SK-N-SH treated with all-trans-retinoic acid at 6 μM for 48 hours (cell line): Measurements from ENCODE around the gene PRKCB.

Experiments used
- ATAC-seq: fragments of 200-7000 bp; cut with Tn5 transposase; 3 replicates; pipeline ENCODE4 v1.9.1; 2020; ENCODE audit warnings: mild to moderate bottlenecking, moderate library complexity
- ARNTL ChIP-seq: fragments of 450-650 bp; formaldehyde crosslinking; IDR thresholded peaks from 2 replicates; pipeline ENCODE4 v1.5.0; 2020; ENCODE audit warnings: low read depth, mild to moderate bottlenecking, moderate library complexity, borderline replicate concordance
- CSDC2 ChIP-seq: fragments of 250-450 bp; sonication (Bioruptor Pico); IDR thresholded peaks from 2 replicates; pipeline ENCODE4 v1.5.0; 2020; ENCODE audit warnings: mild to moderate bottlenecking, moderate library complexity
- ESRRG ChIP-seq: fragments of 250-450 bp; sonication (Bioruptor Pico); IDR thresholded peaks from 2 replicates; pipeline ENCODE4 v1.6.1; 2021; ENCODE audit warnings: mild to moderate bottlenecking
- GLIS3 ChIP-seq: fragments of 250-450 bp; sonication (Bioruptor Pico); IDR thresholded peaks from 2 replicates; pipeline ENCODE4 v1.5.0; 2020; ENCODE audit warnings: mild to moderate bottlenecking, moderate library complexity
- ISL1 ChIP-seq: fragments of 250-450 bp; sonication (Bioruptor Pico); IDR thresholded peaks from 2 replicates; pipeline ENCODE4 v2.1.2; 2022; ENCODE audit warnings: mild to moderate bottlenecking, moderate library complexity
- OSR1 ChIP-seq: fragments of 250-450 bp; sonication (Bioruptor Pico); IDR thresholded peaks from 2 replicates; pipeline ENCODE4 v1.8.0; 2022; ENCODE audit warnings: moderate library complexity, mild to moderate bottlenecking, inconsistent platforms
- PATZ1 ChIP-seq: fragments of 250-450 bp; sonication (Bioruptor Pico); IDR thresholded peaks from 2 replicates; pipeline ENCODE4 v1.8.0; 2020; ENCODE audit warnings: mild to moderate bottlenecking, moderate library complexity, borderline replicate concordance
- POU6F1 ChIP-seq: fragments of 250-450 bp; sonication (Bioruptor Pico); IDR thresholded peaks from 2 replicates; pipeline ENCODE4 v1.8.0; 2021; ENCODE audit warnings: low read depth, mild to moderate bottlenecking, moderate library complexity, borderline replicate concordance
- PPARA ChIP-seq: fragments of 250-450 bp; sonication (Bioruptor Pico); IDR thresholded peaks from 2 replicates; pipeline ENCODE4 v1.5.0; 2020; ENCODE audit warnings: mild to moderate bottlenecking, borderline replicate concordance
- RARB ChIP-seq: fragments of 250-450 bp; sonication (Bioruptor Pico); IDR thresholded peaks from 2 replicates; pipeline ENCODE4 v1.8.0; 2021; ENCODE audit warnings: mild to moderate bottlenecking, moderate library complexity
- SNAI2 ChIP-seq: fragments of 250-450 bp; sonication (Bioruptor Pico); IDR thresholded peaks from 2 replicates; pipeline ENCODE4 v1.5.0; 2020; ENCODE audit warnings: mild to moderate bottlenecking, moderate library complexity
- TCF4 ChIP-seq: fragments of 250-450 bp; sonication (Bioruptor Pico); IDR thresholded peaks from 2 replicates; pipeline ENCODE4 v1.8.0; 2021; ENCODE audit warnings: mild to moderate bottlenecking, moderate library complexity, borderline replicate concordance
- TOX ChIP-seq: fragments of 250-450 bp; sonication (Bioruptor Pico); IDR thresholded peaks from 2 replicates; pipeline ENCODE4 v1.8.0; 2021; ENCODE audit warnings: mild to moderate bottlenecking, moderate library complexity, borderline replicate concordance
- TSHZ2 ChIP-seq: fragments of 250-450 bp; sonication (Bioruptor Pico); IDR thresholded peaks from 2 replicates; pipeline ENCODE4 v1.5.0; 2020; ENCODE audit warnings: mild to moderate bottlenecking, moderate library complexity
- ZC3H10 ChIP-seq: fragments of 250-450 bp; sonication (Bioruptor Pico); IDR thresholded peaks from 2 replicates; pipeline ENCODE4 v1.5.1; 2021; ENCODE audit warnings: mild to moderate bottlenecking, moderate library complexity
- ZFP3 ChIP-seq: fragments of 250-450 bp; sonication (Bioruptor Pico); IDR thresholded peaks from 2 replicates; pipeline ENCODE4 v1.5.0; 2020; ENCODE audit warnings: mild to moderate bottlenecking, moderate library complexity
- ZFP30 ChIP-seq: fragments of 450-650 bp; formaldehyde crosslinking; IDR thresholded peaks from 2 replicates; pipeline ENCODE4 v1.5.0; 2022; ENCODE audit warnings: mild to moderate bottlenecking, moderate library complexity
- ZNF565 ChIP-seq: fragments of 450-650 bp; formaldehyde crosslinking; conservative IDR thresholded peaks from 2 replicates; pipeline ENCODE4 v1.5.0; 2020; ENCODE audit warnings: low read depth, mild to moderate bottlenecking, moderate library complexity
- ZNF70 ChIP-seq: fragments of 450-650 bp; formaldehyde crosslinking; IDR thresholded peaks from 2 replicates; pipeline ENCODE4 v1.5.0; 2020; ENCODE audit warnings: mild to moderate bottlenecking, moderate library complexity
- ZNF8 ChIP-seq: fragments of 450-650 bp; formaldehyde crosslinking; IDR thresholded peaks from 2 replicates; pipeline ENCODE4 v1.5.0; 2020; ENCODE audit warnings: mild to moderate bottlenecking, moderate library complexity

PRKCB gene

GRCh38 chr16:24255456-24256371, 419.9 kb downstream of the PRKCB start, which contains the start of gene CACNG3 (continued):
- TF ChIP-seq TCF4 (CRISPR knock-in tag) (no peak), GLIS3 (CRISPR knock-in tag) (no peak)

GRCh38 chr16:24257958-24258357, 422.2 kb downstream of the PRKCB start:
- TF ChIP-seq TSHZ2, result no peak
- TF ChIP-seq ESRRG (CRISPR knock-in tag), result no peak
- TF ChIP-seq RARB (CRISPR knock-in tag), result no peak
- no peak for TF ChIP-seq SNAI2 (CRISPR knock-in tag)
- TF ChIP-seq ZNF565, result no peak
- no peak for TF ChIP-seq PATZ1 (CRISPR knock-in tag)
- TF ChIP-seq TOX (CRISPR knock-in tag), result no peak
- TF ChIP-seq ZNF8, result no peak
- no peak for TF ChIP-seq GLIS3 (CRISPR knock-in tag)
- TF ChIP-seq OSR1, result no peak
- TF ChIP-seq ZNF70 (CRISPR knock-in tag), result no peak
- ATAC-seq, result no peak

GRCh38 chr16:24258791-24259190, 423.0 kb downstream of the PRKCB start:
- no peak for ATAC-seq

GRCh38 chr16:24262816-24263215, 427.0 kb downstream of the PRKCB start:
- ATAC-seq, result no peak
- TF ChIP-seq ISL1 (CRISPR knock-in tag) (no peak), CSDC2 (CRISPR knock-in tag) (no peak), ZC3H10 (no peak), ZNF565 (no peak), TCF4 (CRISPR knock-in tag) (no peak), SNAI2 (CRISPR knock-in tag) (no peak), ZNF70 (CRISPR knock-in tag) (no peak), TOX (CRISPR knock-in tag) (no peak), PPARA (CRISPR knock-in tag) (no peak), ZFP30 (CRISPR knock-in tag) (no peak), RARB (CRISPR knock-in tag) (no peak), TSHZ2 (no peak), ARNTL (CRISPR knock-in tag) (no peak), OSR1 (no peak)

More at GRCh38 chr16:24258791-24259190, 423.0 kb downstream of the PRKCB start:
- TF ChIP-seq ZNF565 (no peak), ZC3H10 (no peak), POU6F1 (CRISPR knock-in tag) (no peak), RARB (CRISPR knock-in tag) (no peak), ESRRG (CRISPR knock-in tag) (no peak), ZFP3 (CRISPR knock-in tag) (no peak)
